ENCODE data around the gene XCL2. TPM values are rescaled to one million over a fixed set of nuclear protein-coding genes. Genes with fewer than 3 reads are reported as not detected.
A peak's percentile ranks its signal among the peaks of the same experiment; 100 is the strongest.

Gene XCL2
- total and polyA plus RNA-seq, 10 of the 15 experiments (the other 5 are each of a cell fraction or from before 2014, with no cell fraction given): 0.50 to 299 (median 4.8) TPM

DNA sequence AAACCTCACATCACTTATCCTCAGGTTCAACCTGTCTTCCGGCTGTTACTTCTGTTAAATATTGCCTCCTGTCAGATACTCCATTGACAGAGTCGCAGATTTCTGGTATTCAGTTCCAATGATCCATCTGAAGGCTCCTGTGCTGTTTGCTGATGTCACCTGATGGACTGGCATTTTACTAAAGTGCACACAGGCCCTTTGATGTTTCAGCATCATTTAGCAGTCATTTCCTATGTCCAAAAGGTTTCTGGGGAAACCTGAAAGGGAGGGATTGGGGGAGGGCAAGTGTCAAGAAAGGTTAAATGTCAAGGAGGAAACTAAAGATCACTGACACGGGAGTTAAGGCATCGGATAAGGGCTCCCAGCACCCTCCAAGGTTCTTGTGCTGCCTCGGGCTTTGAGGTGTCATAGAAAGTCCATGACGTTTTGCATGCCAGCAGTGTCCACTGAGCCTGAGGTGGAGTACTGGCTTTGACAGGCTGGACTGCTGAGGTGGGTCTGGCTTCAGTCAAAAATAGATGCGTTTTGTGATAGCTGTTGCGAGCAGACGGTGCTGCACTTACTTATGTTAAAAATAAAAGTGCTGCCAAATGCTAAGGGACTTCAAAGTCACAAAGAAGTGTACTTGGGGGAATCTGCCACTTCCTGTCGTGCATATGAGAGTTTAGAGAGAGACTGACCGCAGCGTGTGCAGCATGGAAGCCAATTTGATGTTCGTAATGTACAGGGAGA, 30.8 kb downstream of the XCL2 start:
- Histone ChIP-seq H3K36me3 (ENCODE audit: control insufficient read depth in 2 of 2, insufficient read depth in 2 of 2, low read length in 1 of 2) (no peaks in the 10 kb centered on the region), H3K4me2 (ENCODE audit: control insufficient read depth, insufficient read depth) (no peak overlapping the region), H4K20me1 (ENCODE audit: control insufficient read depth, insufficient read depth) (no peaks in the 10 kb centered on the region), H3K27ac (ENCODE audit: control insufficient read depth, insufficient read depth) (no peak overlapping the region), H3K79me2 (ENCODE audit: control insufficient read depth, insufficient read depth, low read length) (no peaks in the 10 kb centered on the region), H3K27me3 (replicated peaks in 1 of 2; ENCODE audit: control insufficient read depth in 2 of 2, insufficient read depth in 2 of 2, low read length in 1 of 2) (no peaks in the 10 kb centered on the region), H3K4me3 (no peak overlapping the region), H2AFZ (ENCODE audit: control insufficient read depth, low read depth, low read length) (no peak overlapping the region), H3K4me1 (ENCODE audit: control insufficient read depth, insufficient read depth, low read length) (peaks cover 16% of the 10 kb centered on the region), H3K9me3 (replicated peaks; ENCODE audit: control insufficient read depth, insufficient read depth, low read length) (no peaks in the 10 kb centered on the region), H3K9ac (ENCODE audit: control insufficient read depth, insufficient read depth, low read length) (no peak overlapping the region)
- ChIA-PET SMC1A (ENCODE audit: uncharacterized antibody, unreplicated experiment) (interaction anchor here (0.9 to 14.3 kb wide), 6 partner anchors 9 to 72 kb away, joined by 4 to 257 read pairs (median 40); no protein-coding TSS in a partner anchor), CTCF (no interaction called here), RAD21 (ENCODE audit: unreplicated experiment) (interaction anchor here (1.8 to 14.3 kb wide), 5 partner anchors 8 to 72 kb away, joined by 4 to 218 read pairs (median 70); no protein-coding TSS in a partner anchor), POLR2A (interaction anchor here (7.9 kb wide), 1 partner anchor 41 kb away, joined by 56 read pairs; no protein-coding TSS in a partner anchor)
- no peak for FAIRE-seq
- WGBS (ENCODE audit: insufficient coverage, insufficient replicate concordance, low lambda C conversion rate, missing lambda C conversion rate): 65% methylated on average over 13 of the region's 13 CpGs
- TF ChIP-seq IKZF2 (IDR thresholded peaks at IDR 0.05) (peak in 1 of 2 experiments; percentile 21; a peak in 1 of 4 replicates), RUNX3 (IDR thresholded peaks at IDR 0.05; ENCODE audit: low read length) (peak; percentile 38; the same call in 1 of the 2 replicates), RFX5 (IDR thresholded peaks at IDR 0.05; ENCODE audit: low read depth, low read length) (no peak)
- TF ChIP-seq, protein P1, sequence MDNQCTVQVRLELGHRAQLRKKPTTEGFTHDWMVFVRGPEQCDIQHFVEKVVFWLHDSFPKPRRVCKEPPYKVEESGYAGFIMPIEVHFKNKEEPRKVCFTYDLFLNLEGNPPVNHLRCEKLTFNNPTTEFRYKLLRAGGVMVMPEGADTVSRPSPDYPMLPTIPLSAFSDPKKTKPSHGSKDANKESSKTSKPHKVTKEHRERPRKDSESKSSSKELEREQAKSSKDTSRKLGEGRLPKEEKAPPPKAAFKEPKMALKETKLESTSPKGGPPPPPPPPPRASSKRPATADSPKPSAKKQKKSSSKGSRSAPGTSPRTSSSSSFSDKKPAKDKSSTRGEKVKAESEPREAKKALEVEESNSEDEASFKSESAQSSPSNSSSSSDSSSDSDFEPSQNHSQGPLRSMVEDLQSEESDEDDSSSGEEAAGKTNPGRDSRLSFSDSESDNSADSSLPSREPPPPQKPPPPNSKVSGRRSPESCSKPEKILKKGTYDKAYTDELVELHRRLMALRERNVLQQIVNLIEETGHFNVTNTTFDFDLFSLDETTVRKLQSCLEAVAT (IDR thresholded peaks at IDR 0.05): peak; percentile 20; the same call in 1 of the 2 replicates
- no peak for ATAC-seq
- BruUV-seq (replicated peaks): no TSS peak
- intact Hi-C loops (cut with micrococcal nuclease; ENCODE audit: unreplicated experiment) (no loop called here), in situ Hi-C loops (cut with MboI) (no loop called here)
- no peak for DNase-seq (ENCODE audit: low read depth, low spot score)
